Ishikawa (cell line): Measurements from ENCODE around the gene PTPRN2.

Source experiments
- CREB1 ChIP-seq: IDR thresholded peaks from 2 replicates; pipeline ENCODE4 v1.6.1; 2012; ENCODE audit warnings: low read depth
- EP300 ChIP-seq: IDR thresholded peaks from 2 replicates; pipeline ENCODE4 v1.6.1; 2012; ENCODE audit warnings: borderline replicate concordance
- NFIC ChIP-seq: IDR thresholded peaks from 2 replicates; pipeline ENCODE4 v1.6.1; 2012
- TAF1 ChIP-seq: IDR thresholded peaks from 2 replicates; pipeline ENCODE4 v1.6.1; 2012; ENCODE audit warnings: low read depth, mild to moderate bottlenecking
- TF ChIP-seq, protein P1 (sequence below): IDR thresholded peaks from 2 replicates; pipeline ENCODE4 v1.6.1; 2012; ENCODE audit warnings: low read depth, mild to moderate bottlenecking

DNA sequence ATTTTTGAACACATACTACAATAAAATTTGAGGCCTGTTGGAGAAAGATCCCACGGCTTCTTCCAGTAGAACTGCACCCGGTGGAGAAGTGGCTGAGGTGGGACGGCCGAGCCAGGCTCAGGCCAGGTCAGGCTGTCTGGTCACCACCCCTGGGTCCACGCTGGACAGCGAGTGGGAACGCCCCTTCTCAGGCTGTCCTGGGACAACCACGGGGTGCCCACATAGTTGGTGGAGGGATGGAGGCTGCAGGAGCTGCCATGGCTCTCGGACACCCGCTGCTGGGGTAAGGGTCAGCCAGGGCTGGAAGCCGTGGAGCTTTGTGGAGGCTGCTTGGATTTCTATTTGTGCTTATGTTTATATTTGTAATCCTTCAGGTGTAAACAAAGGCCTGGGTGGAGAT, 1044.3 kb downstream of the PTPRN2 start:
- TF ChIP-seq NFIC (no peak), CREB1 (no peak), TAF1 (no peak), EP300 (no peak)
- TF ChIP-seq, protein P1, sequence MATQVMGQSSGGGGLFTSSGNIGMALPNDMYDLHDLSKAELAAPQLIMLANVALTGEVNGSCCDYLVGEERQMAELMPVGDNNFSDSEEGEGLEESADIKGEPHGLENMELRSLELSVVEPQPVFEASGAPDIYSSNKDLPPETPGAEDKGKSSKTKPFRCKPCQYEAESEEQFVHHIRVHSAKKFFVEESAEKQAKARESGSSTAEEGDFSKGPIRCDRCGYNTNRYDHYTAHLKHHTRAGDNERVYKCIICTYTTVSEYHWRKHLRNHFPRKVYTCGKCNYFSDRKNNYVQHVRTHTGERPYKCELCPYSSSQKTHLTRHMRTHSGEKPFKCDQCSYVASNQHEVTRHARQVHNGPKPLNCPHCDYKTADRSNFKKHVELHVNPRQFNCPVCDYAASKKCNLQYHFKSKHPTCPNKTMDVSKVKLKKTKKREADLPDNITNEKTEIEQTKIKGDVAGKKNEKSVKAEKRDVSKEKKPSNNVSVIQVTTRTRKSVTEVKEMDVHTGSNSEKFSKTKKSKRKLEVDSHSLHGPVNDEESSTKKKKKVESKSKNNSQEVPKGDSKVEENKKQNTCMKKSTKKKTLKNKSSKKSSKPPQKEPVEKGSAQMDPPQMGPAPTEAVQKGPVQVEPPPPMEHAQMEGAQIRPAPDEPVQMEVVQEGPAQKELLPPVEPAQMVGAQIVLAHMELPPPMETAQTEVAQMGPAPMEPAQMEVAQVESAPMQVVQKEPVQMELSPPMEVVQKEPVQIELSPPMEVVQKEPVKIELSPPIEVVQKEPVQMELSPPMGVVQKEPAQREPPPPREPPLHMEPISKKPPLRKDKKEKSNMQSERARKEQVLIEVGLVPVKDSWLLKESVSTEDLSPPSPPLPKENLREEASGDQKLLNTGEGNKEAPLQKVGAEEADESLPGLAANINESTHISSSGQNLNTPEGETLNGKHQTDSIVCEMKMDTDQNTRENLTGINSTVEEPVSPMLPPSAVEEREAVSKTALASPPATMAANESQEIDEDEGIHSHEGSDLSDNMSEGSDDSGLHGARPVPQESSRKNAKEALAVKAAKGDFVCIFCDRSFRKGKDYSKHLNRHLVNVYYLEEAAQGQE, result no peak
